ENCODE measurements around the gene ALG1.

DNA sequence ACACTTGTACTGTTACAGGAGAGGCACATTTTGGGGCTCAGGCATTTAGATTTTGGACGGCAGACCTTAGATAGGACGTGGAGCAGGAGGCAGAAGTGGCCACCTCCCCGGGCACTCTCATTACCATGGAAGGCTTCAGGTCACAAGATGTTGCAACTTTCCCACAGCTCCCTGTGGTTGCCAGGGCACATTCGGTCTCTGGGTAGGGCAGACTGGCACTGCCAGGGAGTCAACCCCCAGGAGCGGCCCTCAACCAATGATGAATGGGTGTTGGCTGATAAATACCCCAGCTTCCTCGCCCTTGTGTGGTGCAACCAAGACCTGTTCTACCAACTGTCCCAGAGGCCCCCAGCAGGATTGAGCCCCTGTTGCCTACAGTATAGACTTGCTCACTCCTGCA, 49.1 kb upstream of the ALG1 start:
- TF ChIP-seq, protein P1, sequence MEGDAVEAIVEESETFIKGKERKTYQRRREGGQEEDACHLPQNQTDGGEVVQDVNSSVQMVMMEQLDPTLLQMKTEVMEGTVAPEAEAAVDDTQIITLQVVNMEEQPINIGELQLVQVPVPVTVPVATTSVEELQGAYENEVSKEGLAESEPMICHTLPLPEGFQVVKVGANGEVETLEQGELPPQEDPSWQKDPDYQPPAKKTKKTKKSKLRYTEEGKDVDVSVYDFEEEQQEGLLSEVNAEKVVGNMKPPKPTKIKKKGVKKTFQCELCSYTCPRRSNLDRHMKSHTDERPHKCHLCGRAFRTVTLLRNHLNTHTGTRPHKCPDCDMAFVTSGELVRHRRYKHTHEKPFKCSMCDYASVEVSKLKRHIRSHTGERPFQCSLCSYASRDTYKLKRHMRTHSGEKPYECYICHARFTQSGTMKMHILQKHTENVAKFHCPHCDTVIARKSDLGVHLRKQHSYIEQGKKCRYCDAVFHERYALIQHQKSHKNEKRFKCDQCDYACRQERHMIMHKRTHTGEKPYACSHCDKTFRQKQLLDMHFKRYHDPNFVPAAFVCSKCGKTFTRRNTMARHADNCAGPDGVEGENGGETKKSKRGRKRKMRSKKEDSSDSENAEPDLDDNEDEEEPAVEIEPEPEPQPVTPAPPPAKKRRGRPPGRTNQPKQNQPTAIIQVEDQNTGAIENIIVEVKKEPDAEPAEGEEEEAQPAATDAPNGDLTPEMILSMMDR (IDR thresholded peaks at IDR 0.05; ENCODE audit: extremely low read depth in 1 of 2, insufficient read depth in 1 of 2, low read depth in 1 of 2, low read length in 2 of 2): no peak
- TF ChIP-seq EZH2 (IDR thresholded peaks at IDR 0.05; ENCODE audit: borderline replicate concordance, low read depth, low read length, severe bottlenecking): no peak
